NCI-H748 (cell line): ENCODE measurements around the gene OR56B1.

Source experiments
- DNase-seq: peaks from one replicate; lab custom pipeline; 2025; ENCODE audit not compliant: unreplicated experiment; lab: John Stamatoyannopoulos, UW

OR56B1 gene

DNA sequence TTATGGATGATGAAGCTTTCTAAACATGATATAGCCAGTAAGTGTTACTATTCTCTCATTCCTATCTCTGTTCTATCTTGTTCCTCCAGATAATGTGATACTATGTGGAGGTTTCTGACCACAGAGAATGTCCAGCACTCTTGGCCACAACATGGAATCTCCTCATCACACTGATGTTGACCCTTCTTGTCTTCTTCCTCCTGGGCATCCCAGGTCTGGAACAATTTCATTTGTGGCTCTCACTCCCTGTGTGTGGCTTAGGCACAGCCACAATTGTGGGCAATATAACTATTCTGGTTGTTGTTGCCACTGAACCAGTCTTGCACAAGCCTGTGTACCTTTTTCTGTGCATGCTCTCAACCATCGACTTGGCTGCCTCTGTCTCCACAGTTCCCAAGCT, 9.9 kb upstream of the OR56B1 start:
- DNase-seq: no peak

DNA sequence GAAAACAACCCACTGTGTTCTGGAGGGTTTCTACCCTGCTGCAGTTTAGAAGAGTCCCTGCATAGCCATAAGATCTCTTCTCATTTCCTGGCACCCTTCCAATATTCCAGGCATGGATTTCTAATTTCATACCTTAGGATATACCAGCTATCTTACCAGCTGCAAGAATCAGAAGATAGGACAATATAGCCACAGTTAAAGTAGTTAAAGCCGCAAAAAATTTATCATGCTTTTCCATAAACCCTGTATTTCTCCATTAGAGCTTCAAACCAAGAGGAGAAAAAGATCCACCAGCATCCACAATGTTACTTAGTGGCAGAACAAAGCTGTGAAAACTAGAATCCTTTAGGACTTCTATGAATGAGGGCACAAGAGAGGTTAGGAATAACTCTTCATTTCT, 8.6 kb upstream of the OR56B1 start:
- no peak for DNase-seq

DNA sequence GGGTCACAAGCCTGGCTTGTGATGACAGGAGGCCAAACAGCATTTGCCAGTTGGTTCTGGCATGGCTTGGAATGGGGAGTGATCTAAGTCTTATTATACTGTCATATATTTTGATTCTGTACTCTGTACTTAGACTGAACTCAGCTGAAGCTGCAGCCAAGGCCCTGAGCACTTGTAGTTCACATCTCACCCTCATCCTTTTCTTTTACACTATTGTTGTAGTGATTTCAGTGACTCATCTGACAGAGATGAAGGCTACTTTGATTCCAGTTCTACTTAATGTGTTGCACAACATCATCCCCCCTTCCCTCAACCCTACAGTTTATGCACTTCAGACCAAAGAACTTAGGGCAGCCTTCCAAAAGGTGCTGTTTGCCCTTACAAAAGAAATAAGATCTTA, 843 bp downstream of the OR56B1 start:
- no peak for DNase-seq

DNA sequence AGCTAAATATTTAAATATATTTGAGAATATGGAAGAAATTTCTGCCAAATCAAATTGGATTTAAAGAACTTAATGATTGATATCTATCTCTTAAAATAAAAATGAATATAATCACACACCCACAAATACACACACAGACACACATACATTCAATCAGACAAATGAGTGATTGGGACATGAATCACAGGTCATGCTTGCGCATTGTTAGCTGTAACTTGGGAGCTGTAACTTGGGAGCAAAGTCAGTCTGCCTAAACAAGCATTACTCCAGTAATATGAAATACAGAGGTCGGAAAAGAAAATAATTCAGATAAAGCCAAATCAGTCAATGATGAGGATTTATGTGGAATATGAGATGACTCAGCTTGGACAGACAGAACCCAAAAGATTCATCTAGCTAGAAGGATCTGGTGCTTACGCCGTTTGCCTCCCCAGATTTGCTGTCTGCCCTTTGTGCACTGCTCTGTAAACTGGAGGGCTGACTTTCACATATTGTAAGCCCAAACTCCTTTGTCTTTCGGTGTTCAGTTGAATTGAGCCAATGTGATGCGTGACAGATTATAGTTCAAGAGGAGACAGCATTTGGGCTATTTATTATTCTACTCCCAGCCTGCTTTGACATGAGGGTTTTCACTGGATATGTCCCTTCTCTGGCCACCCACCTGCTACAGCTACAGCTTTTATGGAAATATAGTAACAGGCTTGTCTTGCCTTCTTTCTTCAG, 1.6 kb downstream of the OR56B1 start:
- DNase-seq: no peak

GRCh38 chr11:5738431-5738830, 2.2 kb downstream of the OR56B1 start:
- DNase-seq: no peak

GRCh38 chr11:5746614-5747013, 10.4 kb downstream of the OR56B1 start:
- DNase-seq: no peak

- DNase-seq: no peak
Measured at GRCh38 chr11:5749836-5750235, 13.6 kb downstream of the OR56B1 start.

GRCh38 chr11:5753943-5754342, 17.7 kb downstream of the OR56B1 start, which contains the start of gene OR52N4:
Gene OR52N4 (plus strand): TSS chr11:5754243. CDS start chr11:5754741, 498 bp downstream.
- no peak for DNase-seq

DNA sequence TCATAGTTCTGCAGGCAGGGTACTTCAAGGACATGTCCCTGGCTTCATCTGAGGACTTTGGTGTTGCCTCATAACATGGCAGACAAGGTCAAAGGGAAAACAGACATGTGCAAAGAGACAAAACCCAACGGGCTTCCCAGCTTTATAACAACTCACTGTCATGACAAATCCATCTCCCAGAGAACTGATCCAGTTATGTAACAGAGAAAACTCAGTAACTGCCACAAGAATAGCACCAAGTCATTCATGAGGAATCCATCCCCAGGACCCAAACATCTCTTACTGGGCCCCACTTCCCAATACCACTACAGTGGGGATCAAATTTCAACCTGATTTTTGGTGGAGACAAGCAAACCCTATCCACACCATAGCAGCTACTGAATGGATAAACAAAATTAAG, 30.8 kb downstream of the OR56B1 start:
- DNase-seq: no peak

- no peak for DNase-seq
Measured at GRCh38 chr11:5783255-5783654, 47.0 kb downstream of the OR56B1 start, which contains the start of gene OR52N5. Gene OR52N5 (minus strand): TSS chr11:5783355. CDS start chr11:5778634, 4,721 bp downstream.
